IPS-18c (cell line): ENCODE data around the gene HDAC4.

Experiments used
- H3K4me3 ChIP-seq: 2 replicates; pipeline ENCODE4 v1.7.0; 2013; ENCODE audit warnings: low read depth, mild to moderate bottlenecking, low read length, moderate library complexity; ENCODE audit not compliant: insufficient read depth
- H3K9me3 ChIP-seq: one replicate; pipeline ENCODE4 v1.6.1; 2013; ENCODE audit warnings: mild to moderate bottlenecking, low read length, moderate library complexity; ENCODE audit not compliant: control insufficient read depth, insufficient read depth

Gene HDAC4

GRCh38 chr2:239351687-239352086, 49.1 kb downstream of the HDAC4 start:
- no peaks in the 10 kb centered on the region for H3K9me3 ChIP-seq
- H3K4me3 ChIP-seq: no peak overlapping the region

- Histone ChIP-seq H3K9me3 (no peaks in the 10 kb centered on the region), H3K4me3 (no peak overlapping the region)
Observed at GRCh38 chr2:239349453-239350135, 51.2 kb downstream of the HDAC4 start.

GRCh38 chr2:239348563-239349452, 52.0 kb downstream of the HDAC4 start:
- Histone ChIP-seq H3K4me3 (no peak overlapping the region), H3K9me3 (no peaks in the 10 kb centered on the region)

- Histone ChIP-seq H3K9me3 (no peaks in the 10 kb centered on the region), H3K4me3 (no peak overlapping the region)
Observed at GRCh38 chr2:239346676-239347075, 54.1 kb downstream of the HDAC4 start.

- no peak overlapping the region for H3K4me3 ChIP-seq
- H3K9me3 ChIP-seq: no peaks in the 10 kb centered on the region
Observed at GRCh38 chr2:239345251-239345650, 55.6 kb downstream of the HDAC4 start.

- Histone ChIP-seq H3K4me3 (no peak overlapping the region), H3K9me3 (no peaks in the 10 kb centered on the region)
Observed at GRCh38 chr2:239344857-239345216, 56.0 kb downstream of the HDAC4 start.

GRCh38 chr2:239343946-239344856, 56.6 kb downstream of the HDAC4 start:
- no peak overlapping the region for H3K4me3 ChIP-seq
- H3K9me3 ChIP-seq: no peaks in the 10 kb centered on the region

- Histone ChIP-seq H3K4me3 (no peak overlapping the region), H3K9me3 (no peaks in the 10 kb centered on the region)
Observed at GRCh38 chr2:239343460-239343859, 57.4 kb downstream of the HDAC4 start.

- no peaks in the 10 kb centered on the region for H3K9me3 ChIP-seq
Observed at GRCh38 chr2:239341840-239342239, 59.0 kb downstream of the HDAC4 start.

GRCh38 chr2:239341146-239341732, 59.6 kb downstream of the HDAC4 start:
- H3K4me3 ChIP-seq: no peak overlapping the region
- H3K9me3 ChIP-seq: no peaks in the 10 kb centered on the region

More at GRCh38 chr2:239341840-239342239, 59.0 kb downstream of the HDAC4 start:
- H3K4me3 ChIP-seq: no peak overlapping the region

GRCh38 chr2:239339726-239340601, 60.9 kb downstream of the HDAC4 start:
- no peak overlapping the region for H3K4me3 ChIP-seq
- no peaks in the 10 kb centered on the region for H3K9me3 ChIP-seq

GRCh38 chr2:239339241-239339640, 61.6 kb downstream of the HDAC4 start:
- H3K4me3 ChIP-seq: no peak overlapping the region
- H3K9me3 ChIP-seq: no peaks in the 10 kb centered on the region

GRCh38 chr2:239337877-239338484, 62.8 kb downstream of the HDAC4 start:
- Histone ChIP-seq H3K4me3 (no peak overlapping the region), H3K9me3 (no peaks in the 10 kb centered on the region)

GRCh38 chr2:239337122-239337876, 63.5 kb downstream of the HDAC4 start:
- Histone ChIP-seq H3K9me3 (no peaks in the 10 kb centered on the region), H3K4me3 (no peak overlapping the region)

- Histone ChIP-seq H3K4me3 (no peak overlapping the region), H3K9me3 (peaks cover 2% of the 10 kb centered on the region)
Observed at GRCh38 chr2:239331560-239331959, 69.3 kb downstream of the HDAC4 start.
